Activated naive CD8-positive, alpha-beta T cell treated with anti-CD3 and anti-CD28 coated beads, Interleukin-2, amount 50 U/mL, for 24 hours (primary cell): Measurements from ENCODE around the gene AOPEP.

Experiments
- ATAC-seq: fragments of 150-1000 bp; cut with Tn5 transposase; one replicate; pipeline ENCODE4 v1.10.0; 2021
- DNase-seq: peaks from one replicate; pipeline ENCODE4 v3.0.0; 2021
- H3K27ac Mint-ChIP-seq: one replicate; pipeline ENCODE4 v1.8.0; 2021; ENCODE audit warnings: mild to moderate bottlenecking, mixed read lengths
- H3K27me3 Mint-ChIP-seq: one replicate; pipeline ENCODE4 v1.8.0; 2021; ENCODE audit warnings: mixed read lengths
- H3K36me3 Mint-ChIP-seq: one replicate; pipeline ENCODE4 v1.8.0; 2021; ENCODE audit warnings: low read depth, mixed read lengths
- H3K4me1 Mint-ChIP-seq: one replicate; pipeline ENCODE4 v1.8.0; 2021; ENCODE audit warnings: mixed read lengths
- H3K4me3 Mint-ChIP-seq: one replicate; pipeline ENCODE4 v1.8.0; 2021; ENCODE audit warnings: mild to moderate bottlenecking, moderate library complexity, mixed read lengths
- H3K9me3 Mint-ChIP-seq: one replicate; pipeline ENCODE4 v1.8.0; 2021; ENCODE audit warnings: mixed read lengths

The AOPEP gene

DNA sequence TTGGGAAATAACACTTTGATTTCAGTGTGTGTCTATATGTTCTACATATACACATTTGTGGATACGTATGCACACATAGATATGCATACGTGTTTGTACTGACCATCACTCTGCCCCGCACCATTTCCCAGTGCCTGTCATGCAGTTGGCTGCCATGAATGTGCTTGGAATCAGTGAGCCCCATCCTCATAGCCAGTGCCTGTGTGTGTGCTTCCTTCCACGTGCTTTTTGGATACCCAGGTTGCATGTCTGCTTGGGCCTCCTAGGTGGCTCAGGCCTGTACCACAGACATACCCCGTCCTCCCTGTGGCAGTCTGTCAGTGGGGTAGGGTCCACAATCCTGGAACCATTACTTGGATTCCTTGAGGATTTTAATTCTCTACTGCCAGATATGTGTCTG lies 347.4 kb downstream of the AOPEP start:
- Mint-ChIP-seq H3K36me3 (no peaks in the 10 kb centered on the region), H3K4me3 (no peak overlapping the region), H3K9me3 (no peaks in the 10 kb centered on the region), H3K27ac (no peak overlapping the region), H3K27me3 (no peaks in the 10 kb centered on the region), H3K4me1 (no peaks in the 10 kb centered on the region)
- DNase-seq (no peak), ATAC-seq (no peak)

DNA sequence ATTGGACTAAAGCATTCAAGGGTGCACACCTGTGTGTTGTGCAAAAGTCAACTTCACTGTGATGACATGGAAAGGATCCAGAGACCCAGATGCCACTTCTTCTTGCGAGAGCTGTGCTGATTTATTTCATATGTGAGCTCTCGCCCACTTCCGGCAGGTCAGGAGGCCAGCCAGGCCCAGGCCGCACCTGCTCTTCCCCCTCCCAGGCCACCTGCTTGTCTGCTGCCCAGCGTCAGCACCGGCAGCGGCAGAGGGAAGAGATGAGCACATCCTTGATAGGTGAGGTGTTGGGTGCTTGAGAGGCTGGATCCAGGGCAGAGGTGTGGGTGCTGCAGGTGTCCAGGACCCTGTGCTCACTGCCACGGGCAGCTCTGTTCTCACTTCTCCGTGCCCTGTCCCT lies 348.1 kb downstream of the AOPEP start:
- no peak overlapping the region for H3K27ac Mint-ChIP-seq
- H3K36me3 Mint-ChIP-seq = no peaks in the 10 kb centered on the region
- no peaks in the 10 kb centered on the region for H3K4me1 Mint-ChIP-seq
- H3K4me3 Mint-ChIP-seq = no peak overlapping the region
- ATAC-seq (no peak), DNase-seq (no peak)
- H3K9me3 Mint-ChIP-seq = no peaks in the 10 kb centered on the region
- H3K27me3 Mint-ChIP-seq = no peaks in the 10 kb centered on the region

DNA sequence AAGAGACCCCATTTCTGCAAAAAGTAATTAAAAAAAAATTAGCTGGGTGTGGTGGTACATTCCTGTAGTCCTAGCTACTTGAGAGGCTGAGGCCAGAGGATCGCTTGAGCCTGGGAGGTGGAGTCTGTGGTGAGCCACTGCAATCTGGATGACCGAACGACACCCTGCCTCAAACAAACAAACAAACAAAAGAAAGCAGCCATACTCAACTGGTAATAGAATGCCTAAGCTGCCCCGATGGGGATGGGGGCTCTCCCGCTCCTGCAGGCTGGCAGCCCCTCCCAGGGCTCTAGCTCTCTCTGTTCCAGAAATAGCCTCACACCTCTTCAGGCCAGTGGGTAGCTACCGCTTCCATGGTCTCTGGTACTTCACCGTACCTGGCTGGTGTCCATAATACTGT lies 349.2 kb downstream of the AOPEP start:
- ATAC-seq = no peak
- H3K36me3 Mint-ChIP-seq = no peaks in the 10 kb centered on the region
- no peak for DNase-seq
- H3K27ac Mint-ChIP-seq = no peak overlapping the region
- no peaks in the 10 kb centered on the region for H3K9me3 Mint-ChIP-seq
- H3K27me3 Mint-ChIP-seq = no peaks in the 10 kb centered on the region
- no peaks in the 10 kb centered on the region for H3K4me1 Mint-ChIP-seq
- H3K4me3 Mint-ChIP-seq = no peak overlapping the region

GRCh38 chr9:95076696-95077052 lies 350.2 kb downstream of the AOPEP start:
- H3K4me1 Mint-ChIP-seq = no peaks in the 10 kb centered on the region
- no peak overlapping the region for H3K4me3 Mint-ChIP-seq
- no peaks in the 10 kb centered on the region for H3K27me3 Mint-ChIP-seq
- no peak for DNase-seq
- no peaks in the 10 kb centered on the region for H3K36me3 Mint-ChIP-seq
- ATAC-seq = no peak
- H3K9me3 Mint-ChIP-seq = no peaks in the 10 kb centered on the region
- H3K27ac Mint-ChIP-seq = no peak overlapping the region

DNA sequence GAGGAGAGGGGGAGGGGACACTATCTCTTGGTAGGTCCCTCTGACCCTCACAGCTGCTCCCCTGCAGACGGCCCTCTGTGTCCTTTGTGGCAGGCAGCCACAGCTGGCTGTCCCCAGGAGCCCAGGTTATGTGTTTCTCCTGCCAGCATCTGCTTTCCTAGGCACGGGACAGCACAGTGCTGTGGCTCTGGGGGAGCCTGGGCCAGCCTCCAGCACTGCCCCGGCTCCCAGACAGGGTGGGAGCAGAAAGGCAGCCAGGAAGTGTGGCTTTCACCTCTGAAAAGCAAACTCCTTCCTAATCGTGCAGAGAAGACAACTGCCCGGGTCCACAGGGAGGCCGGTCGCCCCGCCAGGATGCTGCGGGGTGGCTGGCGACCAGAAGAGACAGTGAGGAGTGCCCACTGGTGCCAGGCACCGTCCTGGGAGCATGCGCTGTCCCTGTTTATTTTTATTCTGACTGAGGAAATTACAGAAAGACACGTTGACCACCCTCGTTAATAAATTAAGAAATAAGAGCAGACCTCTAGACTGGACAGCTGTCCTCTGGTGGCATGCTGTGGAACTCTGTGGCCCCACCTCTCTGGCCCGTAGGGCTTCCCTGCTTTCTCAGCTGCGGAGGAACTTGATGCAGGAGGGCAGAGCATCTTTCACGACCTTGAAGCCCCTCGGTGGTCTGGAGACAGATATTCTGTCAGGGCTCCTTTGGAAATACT lies 350.7 kb downstream of the AOPEP start:
- ATAC-seq (no peak), DNase-seq (no peak)
- no peak overlapping the region for H3K4me3 Mint-ChIP-seq
- H3K9me3 Mint-ChIP-seq = no peaks in the 10 kb centered on the region
- H3K27ac Mint-ChIP-seq = no peak overlapping the region
- H3K36me3 Mint-ChIP-seq = no peaks in the 10 kb centered on the region
- H3K27me3 Mint-ChIP-seq = no peaks in the 10 kb centered on the region
- no peaks in the 10 kb centered on the region for H3K4me1 Mint-ChIP-seq

GRCh38 chr9:95077766-95078370 lies 351.4 kb downstream of the AOPEP start:
- Mint-ChIP-seq H3K4me1 (no peaks in the 10 kb centered on the region), H3K27ac (no peak overlapping the region), H3K27me3 (no peaks in the 10 kb centered on the region), H3K9me3 (no peaks in the 10 kb centered on the region), H3K4me3 (no peak overlapping the region), H3K36me3 (no peaks in the 10 kb centered on the region)
- ATAC-seq (no peak), DNase-seq (no peak)

DNA sequence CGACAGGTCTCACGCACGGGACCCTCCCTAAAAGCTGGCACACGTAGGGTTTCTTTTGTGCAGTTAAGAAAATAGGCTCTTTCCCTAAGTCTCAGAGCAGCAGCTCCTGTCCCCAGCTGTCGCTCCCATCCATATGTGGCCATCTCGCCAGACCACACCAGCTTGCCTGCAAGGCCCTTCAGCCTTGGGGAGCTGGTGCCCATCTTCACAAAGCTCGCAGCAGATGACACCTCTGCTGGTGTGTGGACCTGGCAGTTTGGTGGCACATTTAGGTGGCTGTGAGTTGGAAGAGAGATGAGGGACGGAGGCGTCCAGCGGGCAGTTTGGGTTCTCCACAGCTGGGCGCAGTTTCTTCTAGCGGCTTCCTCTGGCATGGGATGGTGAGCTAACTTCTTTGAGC lies 352.0 kb downstream of the AOPEP start:
- no peaks in the 10 kb centered on the region for H3K4me1 Mint-ChIP-seq
- H3K27ac Mint-ChIP-seq = no peak overlapping the region
- H3K27me3 Mint-ChIP-seq = no peaks in the 10 kb centered on the region
- peaks cover 2% of the 10 kb centered on the region for H3K36me3 Mint-ChIP-seq
- H3K9me3 Mint-ChIP-seq = no peaks in the 10 kb centered on the region
- H3K4me3 Mint-ChIP-seq = no peak overlapping the region
- DNase-seq (no peak), ATAC-seq (no peak)

GRCh38 chr9:95078939-95079338 lies 352.4 kb downstream of the AOPEP start:
- Mint-ChIP-seq H3K27ac (no peak overlapping the region), H3K4me1 (no peaks in the 10 kb centered on the region), H3K9me3 (no peaks in the 10 kb centered on the region), H3K4me3 (no peak overlapping the region), H3K36me3 (peaks cover 2% of the 10 kb centered on the region), H3K27me3 (no peaks in the 10 kb centered on the region)
- DNase-seq (no peak), ATAC-seq (no peak)

DNA sequence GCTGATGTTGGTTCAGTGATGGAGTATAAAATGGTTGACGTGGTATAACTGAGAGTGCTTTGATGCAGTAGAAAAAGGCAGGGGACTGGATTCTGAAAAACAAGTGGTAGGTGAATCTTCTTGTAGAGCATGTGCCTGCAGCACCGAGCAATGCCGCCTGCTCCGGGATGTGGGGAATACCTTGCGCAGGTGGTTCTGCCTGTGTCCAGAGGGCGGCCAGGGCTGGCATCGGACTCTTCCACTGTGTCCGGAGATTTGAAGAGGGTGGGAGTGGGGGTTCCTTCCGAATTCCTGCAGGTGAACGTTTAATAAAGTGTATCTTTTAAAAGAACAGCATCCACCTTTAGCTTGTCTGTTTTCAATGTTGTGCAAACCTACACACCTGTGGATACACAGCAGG lies 353.0 kb downstream of the AOPEP start:
- H3K27ac Mint-ChIP-seq = no peak overlapping the region
- H3K27me3 Mint-ChIP-seq = no peaks in the 10 kb centered on the region
- H3K9me3 Mint-ChIP-seq = no peaks in the 10 kb centered on the region
- no peak for ATAC-seq
- H3K36me3 Mint-ChIP-seq = peaks cover 2% of the 10 kb centered on the region
- H3K4me1 Mint-ChIP-seq = no peaks in the 10 kb centered on the region
- DNase-seq = no peak
- H3K4me3 Mint-ChIP-seq = no peak overlapping the region

DNA sequence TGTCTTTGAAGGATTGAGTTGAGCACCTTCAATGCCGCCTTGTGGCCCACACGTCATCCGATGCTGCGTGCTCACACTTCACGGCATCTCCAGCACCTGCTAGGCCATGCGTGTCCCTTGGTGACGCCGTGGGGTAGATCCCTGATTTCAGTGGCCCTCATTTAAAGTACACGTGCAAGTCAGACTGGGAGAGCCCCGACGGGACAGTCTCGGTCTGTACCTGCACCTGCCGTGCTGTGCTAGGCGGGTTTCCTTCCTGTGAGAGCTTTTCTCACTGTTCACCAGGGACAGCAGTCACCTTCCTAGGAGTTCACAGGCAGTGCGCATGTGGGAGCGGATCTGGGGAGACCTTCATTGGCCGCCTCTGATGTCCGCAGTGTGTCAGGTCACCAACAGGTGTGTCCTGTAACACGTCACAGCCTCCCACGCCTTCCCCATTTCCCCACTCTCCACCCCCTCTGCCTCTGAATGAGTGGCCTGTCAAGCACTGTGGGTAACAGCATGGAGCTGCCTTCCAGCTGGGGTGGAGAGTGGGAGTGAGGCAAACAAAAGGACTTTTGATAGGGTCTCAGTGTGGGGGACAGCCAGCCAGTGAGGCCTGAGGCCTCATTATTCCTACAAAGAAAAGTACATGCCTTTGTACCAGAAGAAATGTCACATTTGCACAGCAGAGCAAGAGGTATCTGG lies 354.6 kb downstream of the AOPEP start:
- no peak overlapping the region for H3K4me3 Mint-ChIP-seq
- no peak for ATAC-seq
- peaks cover 2% of the 10 kb centered on the region for H3K36me3 Mint-ChIP-seq
- no peak for DNase-seq
- H3K4me1 Mint-ChIP-seq = no peaks in the 10 kb centered on the region
- no peaks in the 10 kb centered on the region for H3K27me3 Mint-ChIP-seq
- no peaks in the 10 kb centered on the region for H3K9me3 Mint-ChIP-seq
- H3K27ac Mint-ChIP-seq = no peak overlapping the region

- Mint-ChIP-seq H3K9me3 (no peaks in the 10 kb centered on the region), H3K36me3 (peaks cover 6% of the 10 kb centered on the region), H3K27me3 (no peaks in the 10 kb centered on the region), H3K4me3 (no peak overlapping the region), H3K27ac (no peak overlapping the region), H3K4me1 (no peaks in the 10 kb centered on the region)
- ATAC-seq (no peak), DNase-seq (no peak)
These were observed 355.5 kb downstream of the AOPEP start for GRCh38 chr9:95081998-95082397.

DNA sequence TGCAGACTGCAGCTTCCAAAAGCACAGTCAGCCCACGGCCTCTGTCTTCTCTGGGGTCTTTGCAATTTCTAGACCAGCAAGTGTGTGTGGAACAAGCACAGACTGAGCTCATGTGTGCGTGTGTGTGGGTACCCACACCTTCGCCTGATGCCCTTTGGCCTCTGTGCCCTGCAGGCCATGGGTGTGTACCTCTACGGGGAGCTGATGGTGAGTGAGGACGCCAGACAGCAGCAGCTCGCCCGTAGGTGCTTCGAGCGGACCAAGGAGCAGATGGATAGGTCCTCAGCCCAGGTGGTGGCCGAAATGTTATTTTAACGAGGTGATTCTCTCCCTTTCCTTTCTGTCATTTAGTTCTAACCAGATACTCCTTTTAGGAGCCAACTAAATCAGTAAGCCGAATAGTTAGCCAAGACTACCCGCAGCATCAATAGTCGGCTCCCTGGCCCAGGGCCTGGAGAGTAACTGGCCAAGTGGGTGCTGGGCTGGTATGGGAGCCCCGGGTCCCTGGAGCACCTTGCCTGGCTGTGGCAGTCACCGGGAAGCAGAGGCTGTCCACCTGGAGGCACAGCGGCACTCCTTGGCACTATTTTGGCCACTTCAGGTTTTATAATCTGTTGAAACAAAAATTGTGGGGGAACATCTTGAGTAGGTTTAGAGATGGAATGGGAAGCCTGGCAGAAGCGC lies 356.0 kb downstream of the AOPEP start:
- Mint-ChIP-seq H3K4me3 (no peak overlapping the region), H3K9me3 (no peaks in the 10 kb centered on the region), H3K27me3 (no peaks in the 10 kb centered on the region), H3K36me3 (peaks cover 6% of the 10 kb centered on the region), H3K27ac (no peak overlapping the region), H3K4me1 (no peaks in the 10 kb centered on the region)
- DNase-seq (no peak), ATAC-seq (no peak)

DNA sequence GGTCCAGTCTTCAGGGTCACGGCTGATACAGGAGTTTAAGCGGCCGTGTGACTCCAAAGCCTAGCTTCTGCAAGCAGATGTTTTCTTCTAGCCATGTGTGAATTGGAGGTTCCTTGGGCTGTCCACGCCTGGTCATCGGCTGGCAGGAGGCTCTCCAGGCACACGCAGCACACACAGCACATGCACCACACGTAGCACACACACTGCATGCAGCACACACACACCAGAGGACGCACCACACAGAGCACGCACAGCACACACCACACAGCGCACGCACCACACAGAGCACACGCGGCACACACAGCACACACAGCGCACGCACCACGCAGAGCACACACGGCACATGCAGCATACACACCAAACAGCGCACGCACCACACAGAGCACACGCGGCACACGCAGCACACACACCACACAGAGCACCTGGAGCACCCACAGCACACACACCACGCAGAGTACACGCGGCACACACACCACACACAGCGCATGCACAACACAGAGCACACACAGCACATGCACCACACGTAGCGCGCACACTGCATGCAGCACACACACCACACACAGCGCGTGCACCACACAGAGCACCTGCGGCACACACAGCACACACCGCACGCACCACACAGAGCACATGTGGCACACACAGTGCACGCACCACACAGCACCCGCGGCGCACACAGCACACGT lies 356.7 kb downstream of the AOPEP start:
- H3K27ac Mint-ChIP-seq = no peak overlapping the region
- ATAC-seq = no peak

DNA sequence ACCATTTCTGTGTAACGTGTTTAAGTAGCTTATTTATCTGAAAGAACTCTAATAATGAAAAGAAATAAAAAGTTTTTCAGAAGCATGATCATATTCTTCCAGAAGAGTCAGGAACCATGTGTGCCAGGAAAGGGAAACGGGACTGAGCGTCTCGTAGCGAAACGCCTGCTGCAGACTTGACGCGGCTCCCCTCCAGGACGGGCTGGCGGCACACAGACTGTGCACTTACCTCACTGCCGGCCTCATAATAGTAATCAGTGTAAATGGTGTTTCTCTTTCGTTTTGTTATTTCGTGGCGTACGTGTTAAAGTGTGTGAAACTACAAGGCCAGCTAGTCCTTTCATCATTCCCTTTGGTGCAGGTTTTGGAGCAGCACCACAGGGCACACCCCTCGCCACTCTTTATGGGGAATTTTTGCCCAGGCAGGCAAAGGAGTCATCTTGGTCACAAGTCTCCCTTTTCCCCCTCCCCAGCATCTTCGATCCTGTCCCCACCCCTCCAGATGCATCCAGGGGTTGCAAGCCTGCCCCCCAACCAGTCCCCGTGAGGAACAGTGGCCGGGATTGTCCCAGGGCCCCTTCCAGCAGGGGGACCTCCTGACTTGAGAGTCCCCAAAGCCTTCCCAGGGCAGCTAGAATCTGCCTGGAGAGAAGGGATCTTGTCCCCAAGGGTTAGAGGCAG lies 357.9 kb downstream of the AOPEP start:
- no peak overlapping the region for H3K4me3 Mint-ChIP-seq
- H3K27me3 Mint-ChIP-seq = no peaks in the 10 kb centered on the region
- H3K36me3 Mint-ChIP-seq = peaks cover 6% of the 10 kb centered on the region
- no peak overlapping the region for H3K27ac Mint-ChIP-seq
- ATAC-seq = no peak
- H3K4me1 Mint-ChIP-seq = no peaks in the 10 kb centered on the region
- DNase-seq = no peak
- no peaks in the 10 kb centered on the region for H3K9me3 Mint-ChIP-seq

More for the DNA sequence above, 356.7 kb downstream of the AOPEP start:
- no peaks in the 10 kb centered on the region for H3K9me3 Mint-ChIP-seq
- no peaks in the 10 kb centered on the region for H3K27me3 Mint-ChIP-seq
- no peak for DNase-seq
- H3K36me3 Mint-ChIP-seq = peaks cover 6% of the 10 kb centered on the region
- no peaks in the 10 kb centered on the region for H3K4me1 Mint-ChIP-seq
- H3K4me3 Mint-ChIP-seq = no peak overlapping the region
